Ovary (tissue), 9 donors: ENCODE data around the gene PPP2R5A. TPM values are rescaled to one million over a fixed set of nuclear protein-coding genes. Genes with fewer than 3 reads are reported as not detected.

Experiments used
- DNase-seq, 5 donors: peaks; one replicate each; pipeline ENCODE4 v3.0.0-alpha.2; 2019 to 2020
- H3K27ac ChIP-seq, 2 donors: fragments of 200-600 bp; one replicate each; pipeline versions ENCODE4 v1.5.1 to v1.8.0; 2019 to 2022
- H3K27me3 ChIP-seq: fragments of 200-600 bp; one replicate; pipeline ENCODE4 v1.8.0; 2022
- H3K36me3 ChIP-seq: fragments of 200-600 bp; sonication (generic); one replicate; pipeline ENCODE4 v1.5.1; 2019
- H3K4me1 ChIP-seq: one replicate; pipeline ENCODE4 v1.8.1; 2013; ENCODE audit warnings: mild to moderate bottlenecking, moderate library complexity; ENCODE audit not compliant: insufficient read depth
- H3K4me3 ChIP-seq: fragments of 200-600 bp; sonication (generic); one replicate; pipeline ENCODE4 v1.5.1; 2017
- H3K9me3 ChIP-seq, 2 donors: fragments of 200-600 bp in 1 of 2; sonication (generic) in 1 of 2; one replicate each; pipeline versions ENCODE4 v1.5.1 to v1.8.1; 2013 to 2019; ENCODE audit warnings: mild to moderate bottlenecking in 1 of 2, moderate library complexity in 1 of 2
- CTCF ChIP-seq, 3 donors: fragments of 450-650 bp in 2 of 3; fragments of 200-600 bp in 1 of 3; IDR thresholded peaks; one replicate each; pipeline versions ENCODE4 v1.5.1 to v1.8.0; 2016 to 2022; ENCODE audit warnings: antibody characterized with exemption in 3 of 3, mild to moderate bottlenecking in 1 of 3
- EP300 ChIP-seq: sonication (generic); formaldehyde crosslinking; IDR thresholded peaks from one replicate; pipeline ENCODE4 v1.6.1; 2017; ENCODE audit warnings: antibody characterized with exemption
- POLR2A ChIP-seq: fragments of 450-650 bp; IDR thresholded peaks from one replicate; pipeline ENCODE4 v1.6.1; 2017; ENCODE audit warnings: antibody characterized with exemption, mild to moderate bottlenecking, moderate library complexity
- WGBS, 3 donors: extraction: QIAGEN DNeasy Blood & Tissue Kit in 1 of 3; methylation state at CpG; one replicate each; pipeline versions ENCODE4 v1.1.5 to v1.1.7; 2013 to 2017; 5-methylcytosine and 5-hydroxymethylcytosine counted together
- intact Hi-C, 4 donors: fragments of 100-400 bp; cut with DNase I; formaldehyde crosslinking; loops; one replicate each; pipeline versions ENCODE4 v1.11.0 to v1.15.1; 2022 to 2023
- polyA plus RNA-seq, 2 donors: library from polyadenylated mRNA; stranded (reverse); fragments of 200-250 nt in 1 of 2; fragments of 350-450 nt in 1 of 2; fragmentation: Illumina TruSeq in 1 of 2; extraction: RNeasy Lipid Tissue Mini Kit (QIAGEN cat#74804) in 1 of 2; gene quantifications; one replicate each; pipeline ENCODE4 v1.2.3, GENCODE V29; 2013 to 2014
- total RNA-seq, 7 donors: library from RNA; depleted of rRNA in 2 of 7; stranded (reverse); fragments of >200 nt in 2 of 7; fragmentation: NEBNext Ultra II Directional in 3 of 7; extraction: Animal tissue kit (Norgen Biotek cat#: 25700) in 3 of 7; gene quantifications; one replicate each; pipeline versions ENCODE4 v1.1.0 to v1.2.4, GENCODE V29; 2016 to 2023
- donor health status: DM: no; HTN: no; CAD: no; lungs with moderate emphysema.
- donor health status: DM: no; HTN: no; CAD: no.
- donor health status: Bipolar disorder and iron deficiency.
- donor health status: DM: yes; HTN: yes; CAD: no.
- donor health status: DM: no; HTN: no; CAD: no.
- donor health status: DM: yes; HTN: yes; CAD: no.

Gene PPP2R5A
- total and polyA plus RNA-seq, 9 donors, result 16.6 to 34.3 (median 19.0) TPM

DNA sequence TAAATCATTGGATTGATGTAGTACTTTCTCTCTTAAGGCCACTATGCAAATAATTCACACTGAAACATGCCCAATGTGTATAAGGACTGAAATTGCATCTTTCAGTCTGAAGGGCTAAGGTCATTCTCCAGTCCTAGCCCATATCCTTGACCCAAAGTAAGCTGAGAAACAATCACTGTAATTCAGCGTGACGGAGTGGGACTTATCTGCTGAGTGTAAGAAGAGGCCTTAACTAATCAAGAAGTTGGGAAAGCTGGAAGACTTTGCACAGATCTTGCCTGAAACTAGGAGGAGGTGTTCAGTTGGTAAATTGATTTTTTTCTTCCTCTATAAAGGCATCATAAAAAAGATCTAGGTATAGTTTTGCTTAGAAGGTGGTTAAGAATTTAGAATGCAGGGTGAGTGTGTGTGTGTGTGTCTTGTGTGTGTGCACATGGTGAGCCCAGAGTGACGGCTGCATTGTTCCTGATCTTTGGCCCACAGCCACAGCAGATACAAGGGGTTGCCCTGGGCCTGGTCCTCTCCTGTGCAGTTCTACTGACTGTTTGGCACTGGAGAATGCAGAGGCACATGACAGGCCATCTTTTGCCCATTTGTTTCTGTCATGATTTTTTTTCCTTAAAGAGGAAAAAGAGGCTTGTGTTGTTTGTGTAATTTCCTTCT is 13.3 kb upstream of the PPP2R5A start:
- no peak for TF ChIP-seq POLR2A
- TF ChIP-seq EP300, result no peak
- TF ChIP-seq CTCF (IDR thresholded peaks at IDR 0.05), result no peak
- Histone ChIP-seq H3K36me3 (no peaks in the 10 kb centered on the region), H3K4me1 (no peaks in the 10 kb centered on the region), H3K27ac (no peak overlapping the region), H3K27me3 (no peaks in the 10 kb centered on the region), H3K4me3 (no peak overlapping the region), H3K9me3 (no peaks in the 10 kb centered on the region)
- intact Hi-C loops, result no loop called here
- 68 to 79% (median 77%) methylated on average over 3 of the region's 3 CpGs for WGBS, 3 donors
- no peak for DNase-seq

DNA sequence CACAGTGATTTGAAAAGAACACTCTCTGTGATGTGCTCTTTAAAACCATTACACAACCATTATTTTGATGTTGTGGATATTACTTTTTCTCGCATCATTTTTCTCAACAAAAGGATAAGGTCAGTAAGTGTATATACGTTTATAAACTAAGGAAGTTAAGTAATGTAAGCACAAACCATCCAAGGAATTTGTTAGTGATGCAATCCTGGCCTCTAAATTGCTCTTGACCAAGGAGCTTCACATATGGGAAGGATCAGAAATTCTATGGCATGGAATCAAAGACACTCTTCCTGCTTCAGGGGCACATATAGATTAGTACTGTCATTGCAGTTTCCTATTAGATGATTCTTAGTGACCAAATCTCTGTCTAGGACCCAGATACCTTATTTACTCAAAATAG is 3.6 kb upstream of the PPP2R5A start:
- H3K27ac ChIP-seq, result no peak overlapping the region
- WGBS, 3 donors, result 16 to 68% (median 52%) methylated on average over 2 of the region's 2 CpGs
- H3K27me3 ChIP-seq, result no peaks in the 10 kb centered on the region
- TF ChIP-seq POLR2A (no peak), EP300 (no peak), CTCF (IDR thresholded peaks at IDR 0.05) (no peak)
- H3K4me1 ChIP-seq, result peaks cover 2% of the 10 kb centered on the region
- no peaks in the 10 kb centered on the region for H3K36me3 ChIP-seq
- intact Hi-C loops, result loop anchor here in 2 of 4 donors (10.0 kb wide), 2 partner anchors 173 to 323 kb away; partner anchors contain the start of gene ATF3 (in 1 of the 2)
- no peaks in the 10 kb centered on the region for H3K9me3 ChIP-seq
- DNase-seq, result no peak
- no peak overlapping the region for H3K4me3 ChIP-seq

GRCh38 chr1:212283741-212284140 is 1.5 kb upstream of the PPP2R5A start:
- H3K27ac ChIP-seq, result no peak overlapping the region
- H3K4me3 ChIP-seq, result no peak overlapping the region
- intact Hi-C loops, result loop anchor here in 2 of 4 donors (10.0 kb wide), 2 partner anchors 171 to 321 kb away; partner anchors contain the start of gene ATF3 (in 1 of the 2)
- DNase-seq, result no peak
- TF ChIP-seq EP300 (no peak), POLR2A (no peak), CTCF (IDR thresholded peaks at IDR 0.05) (no peak)
- no peaks in the 10 kb centered on the region for H3K9me3 ChIP-seq
- H3K27me3 ChIP-seq, result no peaks in the 10 kb centered on the region
- no peaks in the 10 kb centered on the region for H3K36me3 ChIP-seq
- H3K4me1 ChIP-seq, result peaks cover 4% of the 10 kb centered on the region
- WGBS, 3 donors, result 79 to 90% (median 87%) methylated on average over 9 of the region's 9 CpGs

- H3K36me3 ChIP-seq, result no peaks in the 10 kb centered on the region
- no peaks in the 10 kb centered on the region for H3K27me3 ChIP-seq
- 10 to 16% (median 15%) methylated on average over 14 of the region's 14 CpGs for WGBS, 3 donors
- peak overlapping the region; percentile 47 to 78 for H3K27ac ChIP-seq
- H3K9me3 ChIP-seq, result no peaks in the 10 kb centered on the region
- H3K4me1 ChIP-seq, result peaks cover 4% of the 10 kb centered on the region
- no peak for DNase-seq
- TF ChIP-seq EP300, result no peak
- no peak for TF ChIP-seq CTCF (IDR thresholded peaks at IDR 0.05)
- TF ChIP-seq POLR2A, result no peak
- intact Hi-C loops, result loop anchor here in 2 of 4 donors (10.0 kb wide), 2 partner anchors 170 to 320 kb away; partner anchors contain the start of gene ATF3 (in 1 of the 2)
- peak overlapping the region; percentile 80 for H3K4me3 ChIP-seq
Observed at GRCh38 chr1:212284332-212284743, 872 bp upstream of the PPP2R5A start.
